HG03521 (cell line): Measurements from ENCODE around the gene BBS5.
"Not testable (repeated sequence)": the region's sequence is repeated elsewhere in the genome, so short reads cannot be mapped to it uniquely, and the experiment has no call there.

Experiments
- ATAC-seq: cut with Tn5 transposase; IDR thresholded peaks from one replicate; pipeline ENCODE4 v1.9.1; 2021; ENCODE audit warnings: mild to moderate bottlenecking, moderate library complexity; ENCODE audit not compliant: unreplicated experiment

The BBS5 gene

DNA sequence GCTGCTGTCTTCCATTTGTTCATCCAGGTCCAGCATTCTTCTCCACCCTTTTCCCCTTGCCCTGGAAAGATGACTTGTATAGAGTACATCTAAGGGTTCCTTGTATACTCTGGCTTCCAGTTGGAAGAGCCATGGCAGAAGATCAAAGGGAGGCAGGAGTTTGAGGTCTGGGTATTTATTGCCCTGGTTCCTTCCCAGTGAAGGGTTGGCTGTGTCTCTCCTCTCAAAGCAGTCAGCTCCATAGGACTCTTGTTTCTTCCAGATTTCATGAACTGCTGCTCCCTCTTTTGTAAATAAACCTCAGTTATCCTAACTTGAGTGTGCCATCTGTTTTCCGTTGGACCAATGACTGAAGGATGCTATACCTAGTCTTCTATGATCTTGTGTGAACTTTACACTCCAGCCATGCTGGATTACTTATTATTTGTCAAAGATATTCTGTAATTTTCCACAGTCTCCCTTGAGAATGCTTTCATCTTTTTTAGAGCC, 6.4 kb downstream of the BBS5 start:
- no peak for ATAC-seq

DNA sequence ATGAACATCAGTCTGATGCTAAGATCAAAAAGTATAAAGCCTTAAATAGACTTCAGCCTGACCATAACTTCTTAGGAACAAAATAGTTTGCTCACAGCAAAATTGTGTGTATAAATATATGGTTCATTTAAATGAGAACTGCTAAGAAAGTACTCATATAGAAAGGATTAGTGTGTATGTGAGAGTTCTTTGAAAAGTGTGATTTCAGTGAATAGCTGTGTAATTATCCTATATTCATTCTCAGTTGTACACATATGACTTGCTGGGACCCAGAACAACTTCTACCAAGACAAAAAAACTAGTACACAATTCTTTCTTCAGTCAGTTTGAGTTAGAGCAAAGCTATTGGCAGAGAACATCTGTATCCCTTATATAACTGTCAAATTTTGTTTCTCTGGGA, 7.2 kb downstream of the BBS5 start:
- no peak for ATAC-seq

DNA sequence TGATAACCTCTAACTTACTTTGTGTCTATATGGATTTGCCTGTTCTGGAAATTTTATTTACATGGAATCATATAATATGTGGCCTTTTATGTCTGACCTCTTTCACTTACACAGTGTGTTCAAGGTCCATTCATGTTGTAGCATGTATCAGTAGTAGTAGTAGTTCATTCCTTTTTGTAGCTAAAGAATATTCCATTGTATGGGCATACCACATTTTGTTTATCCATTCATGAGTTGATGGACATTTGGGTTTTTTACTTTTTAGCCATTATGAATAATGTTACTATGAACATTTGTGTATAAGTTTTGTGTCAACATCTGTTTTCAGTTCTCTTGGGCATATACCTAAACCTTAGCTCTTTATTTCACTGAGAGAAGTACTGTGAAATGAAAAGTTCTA, 11.5 kb downstream of the BBS5 start:
- no peak for ATAC-seq

DNA sequence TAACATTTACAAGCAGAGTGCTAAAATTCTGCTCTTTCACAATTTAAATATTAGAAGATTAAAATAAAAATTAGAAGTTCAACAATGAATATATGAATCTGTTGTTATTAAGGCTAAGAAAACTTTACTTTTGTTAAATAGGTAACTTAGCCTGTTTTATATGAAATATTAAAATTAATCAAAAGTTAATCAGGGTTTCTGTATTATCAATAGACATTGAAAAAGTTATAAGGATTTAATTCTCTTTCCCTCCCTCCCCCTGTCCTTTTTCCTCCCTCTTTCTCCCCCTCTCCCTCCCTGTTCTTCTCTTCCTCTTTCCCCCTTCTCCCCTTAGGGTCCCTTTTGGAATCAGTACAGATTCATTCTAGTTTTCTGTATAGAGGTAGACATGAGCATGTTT, 12.1 kb downstream of the BBS5 start:
- ATAC-seq, result no peak

DNA sequence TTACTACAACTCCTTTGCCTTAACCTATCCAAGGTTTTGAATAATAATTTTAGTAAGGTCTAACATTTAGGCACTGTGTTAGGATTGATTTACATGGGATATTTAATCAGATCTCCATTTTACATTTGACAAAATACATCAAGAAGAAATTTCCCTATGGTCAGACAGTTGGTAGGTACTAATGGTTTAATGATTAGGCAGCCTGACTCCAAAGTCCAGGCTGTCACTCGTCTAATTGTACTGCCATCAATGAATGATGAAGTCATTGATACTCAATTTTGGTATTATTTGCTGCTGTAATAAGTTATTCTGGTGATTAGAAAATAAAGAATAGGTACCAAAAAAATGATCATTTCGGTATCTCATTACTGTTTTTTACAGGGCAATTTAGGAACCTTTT, 14.1 kb downstream of the BBS5 start:
- no peak for ATAC-seq

DNA sequence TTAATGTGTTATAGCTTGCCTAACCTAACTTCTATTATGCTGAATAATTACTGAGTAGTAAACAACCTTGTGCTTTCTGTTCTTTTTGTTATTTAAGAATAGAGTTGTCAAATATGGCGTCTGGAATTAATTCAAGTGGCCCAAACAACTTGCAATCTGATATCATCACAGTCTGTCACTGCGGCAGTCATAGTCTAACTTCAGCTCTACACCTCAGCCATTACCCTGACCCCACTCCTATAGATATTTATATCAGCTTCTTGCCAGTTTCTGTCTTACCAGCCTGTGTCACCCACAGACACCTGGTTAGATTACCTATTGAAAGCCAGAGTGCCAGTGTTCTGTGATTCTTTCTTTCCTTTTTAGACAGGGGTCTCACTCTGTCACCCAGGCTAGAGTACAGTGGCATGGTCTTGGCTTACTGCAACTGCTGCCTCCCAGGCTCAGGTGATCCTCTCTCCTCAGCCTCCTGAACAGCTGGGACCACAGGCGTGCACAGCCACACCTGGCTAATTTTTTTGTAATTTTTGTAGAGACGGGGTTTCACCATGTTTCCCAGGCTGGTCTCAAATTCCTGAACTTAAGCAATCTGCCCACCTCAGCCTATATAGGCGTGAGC, 16.1 kb downstream of the BBS5 start:
- no peak for ATAC-seq

DNA sequence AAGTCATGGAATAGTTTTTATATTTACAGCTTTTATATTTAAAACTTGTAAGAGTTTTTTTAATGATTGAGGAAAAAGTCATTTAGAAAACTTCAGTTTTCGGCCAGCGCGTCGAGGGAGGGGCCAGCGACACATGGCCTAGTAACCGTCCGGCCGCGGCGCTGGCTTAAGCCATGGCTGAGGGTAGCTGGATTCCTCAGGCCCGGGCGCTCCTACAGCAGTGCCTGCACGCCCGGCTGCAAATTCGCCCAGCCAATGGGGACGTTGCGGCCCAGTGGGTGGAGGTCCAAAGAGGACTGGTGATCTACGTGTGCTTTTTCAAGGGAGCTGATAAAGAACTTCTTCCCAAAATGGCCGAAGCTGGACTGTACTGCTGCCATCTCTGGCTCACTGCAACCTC, 25.4 kb downstream of the BBS5 start:
- ATAC-seq, result no peak

DNA sequence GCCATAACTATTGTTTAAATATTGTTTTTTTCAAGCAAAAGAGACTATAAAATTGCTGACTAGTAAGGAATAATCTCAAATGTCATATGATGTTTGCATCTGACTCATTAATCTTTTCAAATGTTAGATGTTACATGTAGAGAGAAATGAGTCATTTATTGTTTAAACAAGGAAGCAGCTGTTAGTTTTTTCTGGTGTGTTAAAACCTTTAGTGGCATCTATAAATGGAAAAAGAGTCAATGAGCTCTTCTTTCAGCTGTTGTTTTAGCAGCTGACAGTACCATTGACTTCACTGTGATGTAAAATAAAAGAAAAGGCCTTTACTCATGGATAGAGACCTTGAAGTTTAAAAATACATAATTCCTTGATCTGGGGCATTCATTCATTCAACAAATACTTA, 28.4 kb downstream of the BBS5 start:
- no peak for ATAC-seq

DNA sequence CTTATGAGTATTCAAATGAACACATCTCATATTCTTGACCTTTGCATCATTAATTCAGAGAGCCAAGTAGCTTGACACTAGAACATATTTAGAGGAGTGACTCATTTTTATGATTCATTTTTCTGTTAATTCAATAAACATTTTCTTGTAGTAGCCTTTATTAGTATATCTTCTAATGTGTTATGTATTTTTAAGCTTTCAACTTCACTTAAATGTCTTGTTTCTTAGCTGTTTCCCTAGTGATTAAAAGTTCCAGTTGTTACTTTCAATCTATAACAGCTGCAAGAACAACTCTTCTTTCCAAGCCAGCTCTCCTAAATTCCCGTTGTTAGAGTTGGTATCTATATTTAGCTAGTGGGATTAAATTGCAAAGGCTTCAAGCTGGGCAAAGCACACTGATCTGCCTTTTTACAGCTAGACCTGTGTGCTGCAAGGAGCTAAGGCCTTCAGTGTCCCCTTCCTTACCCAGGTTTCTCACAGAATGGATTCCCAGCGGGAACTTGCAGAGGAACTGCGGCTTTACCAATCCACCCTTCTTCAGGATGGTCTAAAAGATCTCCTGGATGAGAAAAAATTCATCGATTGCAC, 30.1 kb downstream of the BBS5 start, which contains the start of gene KLHL41:
KLHL41 (plus strand) TSS at position 405 of the 588 bp plus-strand sequence; CDS start at position 482, 77 bp downstream.
- no peak for ATAC-seq

DNA sequence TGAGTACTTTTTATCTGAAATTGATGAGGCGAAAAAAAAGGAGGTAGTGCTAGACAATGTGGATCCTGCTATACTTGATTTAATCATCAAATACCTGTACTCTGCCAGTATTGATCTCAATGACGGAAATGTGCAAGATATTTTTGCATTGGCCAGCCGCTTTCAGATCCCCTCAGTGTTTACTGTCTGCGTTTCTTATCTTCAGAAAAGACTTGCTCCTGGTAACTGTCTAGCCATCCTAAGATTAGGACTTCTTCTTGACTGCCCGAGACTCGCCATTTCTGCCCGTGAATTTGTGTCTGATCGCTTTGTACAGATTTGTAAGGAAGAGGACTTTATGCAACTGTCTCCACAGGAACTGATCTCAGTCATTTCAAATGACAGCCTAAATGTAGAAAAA, 30.7 kb downstream of the BBS5 start:
- no peak for ATAC-seq

DNA sequence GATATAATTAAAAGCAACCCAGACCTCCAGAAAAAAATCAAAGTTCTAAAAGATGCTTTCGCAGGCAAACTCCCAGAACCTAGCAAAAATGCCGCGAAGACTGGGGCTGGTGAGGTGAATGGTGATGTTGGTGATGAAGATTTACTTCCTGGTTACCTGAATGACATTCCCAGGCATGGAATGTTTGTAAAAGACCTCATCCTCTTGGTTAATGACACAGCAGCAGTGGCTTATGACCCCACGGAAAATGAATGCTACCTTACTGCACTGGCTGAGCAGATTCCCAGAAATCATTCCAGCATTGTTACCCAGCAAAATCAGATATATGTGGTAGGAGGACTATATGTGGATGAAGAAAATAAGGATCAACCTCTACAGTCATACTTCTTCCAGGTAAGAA, 31.2 kb downstream of the BBS5 start:
- ATAC-seq, result no peak

DNA sequence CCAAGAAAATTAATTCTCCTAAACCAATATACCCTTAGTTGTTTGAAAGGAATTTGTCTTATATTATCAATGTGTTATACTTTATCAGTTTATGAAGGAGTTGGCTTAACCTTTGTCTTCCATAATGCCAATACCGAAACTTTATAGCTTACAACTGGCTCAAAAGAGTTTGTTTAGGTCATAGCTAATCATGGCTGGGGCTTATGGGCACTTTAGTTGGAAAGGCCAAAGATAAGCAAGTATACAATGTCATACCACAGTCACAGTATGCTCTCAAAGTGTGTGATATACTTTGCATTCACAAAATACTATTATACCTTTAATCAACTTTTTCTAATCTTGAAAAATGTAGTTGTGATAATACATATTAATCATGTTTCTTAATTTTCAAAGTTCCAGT, 32.5 kb downstream of the BBS5 start:
- ATAC-seq, result no peak

DNA sequence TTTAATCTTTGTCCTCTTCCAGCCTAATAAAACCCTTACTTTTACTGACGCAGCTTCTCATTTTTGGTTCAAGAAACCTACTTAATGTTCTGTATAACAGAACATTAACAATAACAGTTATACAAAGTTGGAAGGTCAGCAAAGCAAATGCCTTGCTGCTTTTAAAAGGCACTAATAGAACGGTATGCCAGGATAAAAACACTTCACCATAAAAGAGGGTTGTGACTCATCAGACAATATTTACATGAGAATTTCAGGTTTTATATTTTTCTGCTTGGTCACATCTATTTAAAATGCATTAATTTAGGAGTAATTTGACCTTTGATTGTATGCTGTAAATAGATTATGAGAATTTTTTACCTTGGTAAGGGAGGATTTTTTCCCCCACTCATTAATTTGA, 33.2 kb downstream of the BBS5 start:
- ATAC-seq, result no peak

DNA sequence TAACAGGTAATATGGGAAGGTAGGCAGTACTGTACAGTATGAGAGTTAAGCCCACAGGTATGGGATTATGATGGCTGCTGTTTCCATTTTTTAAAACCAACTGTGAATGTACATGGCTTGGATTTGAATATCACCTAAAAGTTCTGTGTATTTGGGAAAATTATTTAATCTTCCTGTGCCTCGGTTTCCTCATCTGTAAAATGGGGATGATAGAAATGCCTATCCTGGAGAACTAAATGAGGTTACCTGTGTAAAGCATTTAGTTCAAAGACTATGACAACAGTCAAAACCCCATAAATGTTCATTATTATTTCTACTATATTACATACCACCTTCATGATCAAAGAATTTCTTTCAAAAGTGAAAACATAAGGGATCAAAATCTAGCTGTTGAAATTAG, 33.8 kb downstream of the BBS5 start:
- no peak for ATAC-seq

DNA sequence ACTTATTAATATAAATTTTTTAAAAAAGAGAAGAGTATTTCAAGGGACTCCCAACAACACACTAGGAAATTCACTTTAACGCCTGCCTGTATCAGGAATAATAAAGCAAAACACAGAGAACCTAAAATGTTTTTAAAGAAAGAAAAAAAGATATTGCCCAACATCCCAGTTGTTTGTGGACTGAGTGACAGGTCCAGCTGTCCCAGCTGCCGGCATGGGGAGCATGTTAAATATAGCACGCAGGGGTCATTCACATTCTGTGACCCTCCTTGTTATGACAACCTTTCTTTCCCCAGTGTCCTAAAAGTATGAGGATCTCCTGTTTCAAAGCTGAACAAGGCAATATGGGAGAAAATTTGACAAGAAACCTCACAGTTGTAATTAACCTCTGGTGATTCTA, 34.6 kb downstream of the BBS5 start:
- no peak for ATAC-seq

DNA sequence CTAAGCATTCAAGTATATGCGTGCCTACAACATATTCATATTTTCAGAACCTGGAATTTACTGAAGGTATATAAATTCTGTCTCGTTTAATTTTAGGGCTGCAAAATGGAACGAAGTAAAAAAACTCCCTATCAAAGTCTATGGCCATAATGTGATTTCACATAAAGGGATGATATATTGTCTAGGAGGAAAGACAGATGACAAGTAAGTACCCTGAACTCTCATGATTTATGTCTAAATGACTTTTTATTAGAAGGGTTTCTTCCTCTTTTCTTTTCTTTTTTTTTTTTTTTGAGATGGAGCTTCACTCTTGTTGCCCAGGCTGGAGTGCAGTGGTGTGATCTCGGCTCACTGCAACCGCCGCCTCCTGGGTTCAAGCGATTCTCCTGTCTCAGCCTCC, 35.5 kb downstream of the BBS5 start:
- ATAC-seq, result not testable (repeated sequence)

DNA sequence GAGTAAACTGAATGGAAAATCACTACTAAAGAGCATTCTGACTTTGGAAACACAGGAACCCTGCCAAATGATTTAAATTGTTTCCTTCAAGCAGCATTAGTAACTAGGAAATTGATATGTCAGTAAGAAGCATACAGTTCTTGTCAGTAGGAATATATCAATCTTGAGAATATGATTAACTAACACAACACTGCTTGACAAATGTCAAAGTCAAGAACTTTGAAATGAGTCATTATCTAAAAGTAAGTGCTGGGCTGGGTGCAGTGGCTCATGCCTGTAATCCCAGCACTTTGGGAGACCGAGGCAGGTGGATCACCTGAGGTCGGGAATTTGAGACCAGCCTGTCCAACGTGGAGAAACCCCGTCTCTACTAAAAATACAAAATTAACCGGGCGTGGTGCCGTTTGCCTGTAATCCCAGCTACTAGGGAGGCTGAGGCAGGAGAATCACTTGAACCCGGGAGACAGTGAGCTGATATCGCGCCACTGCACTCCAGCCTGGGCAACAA, 37.2 kb downstream of the BBS5 start:
- ATAC-seq, result not testable (repeated sequence)

DNA sequence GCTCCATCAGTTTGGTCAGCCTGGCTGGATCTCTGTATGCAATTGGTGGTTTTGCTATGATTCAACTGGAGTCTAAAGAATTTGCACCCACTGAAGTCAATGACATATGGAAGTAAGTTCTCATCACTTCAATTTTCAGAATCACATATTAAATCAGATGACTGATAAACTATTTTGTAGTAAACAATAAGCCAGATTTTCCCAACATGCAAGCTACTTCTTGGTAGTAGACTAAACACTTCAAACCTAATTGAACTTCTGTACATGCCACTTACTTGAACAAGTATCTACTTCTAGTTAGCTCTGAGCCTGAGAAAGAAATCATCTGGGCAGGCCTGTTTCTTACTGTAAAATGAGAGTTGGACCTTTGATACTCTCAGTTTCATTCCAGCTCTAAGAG, 41.6 kb downstream of the BBS5 start:
- ATAC-seq, result no peak

DNA sequence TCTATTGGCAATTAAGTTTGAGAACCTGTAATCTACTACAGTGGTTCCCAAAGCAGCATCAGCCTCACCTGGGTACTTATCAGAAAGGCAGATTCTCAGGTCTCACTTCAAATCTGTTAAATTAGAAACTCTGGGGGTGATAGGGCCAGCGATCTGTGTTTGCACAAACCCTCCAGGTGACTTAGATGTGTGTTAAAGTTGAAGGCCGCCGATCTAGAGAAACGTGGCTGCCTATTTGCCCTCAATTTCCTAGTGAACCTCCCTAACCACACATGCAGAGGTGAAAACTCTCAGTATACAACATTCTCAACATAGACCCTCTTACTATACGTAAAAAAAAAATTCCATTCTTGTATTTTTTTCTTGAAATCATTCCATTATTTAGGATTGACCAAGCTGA, 44.4 kb downstream of the BBS5 start:
- ATAC-seq, result no peak

DNA sequence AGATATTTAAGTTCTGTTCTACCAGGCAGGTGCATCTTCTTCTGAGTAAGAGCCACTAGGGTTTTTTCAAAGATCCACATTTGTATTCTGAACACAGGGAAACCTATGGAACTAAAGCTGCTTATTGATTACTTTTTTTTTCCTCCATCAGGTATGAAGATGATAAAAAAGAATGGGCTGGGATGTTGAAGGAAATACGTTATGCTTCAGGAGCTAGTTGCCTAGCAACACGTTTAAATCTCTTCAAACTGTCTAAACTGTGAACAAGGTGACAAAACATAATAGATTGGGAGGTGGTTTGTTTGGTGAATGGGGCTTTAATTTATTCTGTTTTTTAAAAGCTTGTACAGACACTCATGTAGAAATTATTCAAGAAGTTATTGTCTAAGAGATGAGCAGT, 46.1 kb downstream of the BBS5 start:
- no peak for ATAC-seq

DNA sequence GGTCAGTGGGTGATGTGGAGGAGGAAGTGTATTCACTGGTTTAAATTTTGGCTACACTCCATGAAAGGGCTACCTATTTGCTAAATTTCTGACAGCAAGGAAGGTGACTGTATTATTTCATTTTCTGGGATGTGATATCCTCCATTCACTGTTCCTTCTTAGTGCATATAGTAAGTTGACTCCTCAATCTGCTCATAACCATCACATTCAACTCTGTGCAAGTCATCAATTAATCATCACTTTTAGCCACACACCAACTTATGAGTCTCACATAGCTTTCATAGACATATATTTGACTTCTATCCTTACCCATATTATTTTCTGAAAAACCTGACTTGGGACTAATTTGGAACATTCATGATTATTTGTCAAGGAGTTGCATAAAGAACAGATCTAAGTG, 47.2 kb downstream of the BBS5 start:
- no peak for ATAC-seq

DNA sequence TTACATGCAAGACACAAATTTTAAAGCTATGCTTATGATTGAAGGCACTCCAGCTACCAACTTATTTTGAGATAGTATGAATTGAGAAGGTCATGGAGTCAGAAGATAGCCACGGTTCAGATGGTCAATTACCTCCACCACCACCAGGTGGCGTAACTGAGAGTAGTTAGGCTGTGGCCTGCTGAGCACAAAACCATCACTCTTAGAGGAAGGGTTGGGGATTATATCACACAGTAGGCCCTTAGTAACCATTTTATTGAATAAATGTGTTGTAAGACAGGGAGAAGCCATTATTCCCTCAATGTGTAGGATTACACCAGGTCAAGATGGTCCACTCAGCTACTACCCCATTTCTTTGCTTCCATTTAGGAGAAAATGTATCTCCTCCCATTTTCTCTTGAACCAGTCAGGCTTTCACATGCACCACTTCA, 49.0 kb downstream of the BBS5 start:
- ATAC-seq, result peak; percentile 92

DNA sequence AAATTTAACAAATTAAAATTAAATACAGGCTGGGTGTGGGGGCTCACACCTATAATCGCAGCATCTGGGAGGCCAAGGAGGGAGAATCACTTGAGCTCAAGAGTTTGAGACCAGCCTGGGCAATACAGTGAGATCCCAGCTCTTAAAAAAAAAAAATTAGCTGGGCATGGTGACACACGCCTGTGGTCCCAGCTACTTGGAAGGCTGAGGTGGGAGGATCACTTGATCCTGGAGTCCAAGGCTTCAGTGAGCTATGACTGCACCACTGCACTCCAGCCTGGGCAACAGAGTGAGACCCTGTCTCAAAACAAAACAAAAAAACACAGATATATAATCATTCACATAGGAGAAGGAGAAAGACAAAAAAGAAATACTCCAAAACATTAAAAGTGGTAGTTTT, 60.2 kb downstream of the BBS5 start:
- ATAC-seq, result not testable (repeated sequence)
